ENCODE measurements around the gene STXBP5.

DNA sequence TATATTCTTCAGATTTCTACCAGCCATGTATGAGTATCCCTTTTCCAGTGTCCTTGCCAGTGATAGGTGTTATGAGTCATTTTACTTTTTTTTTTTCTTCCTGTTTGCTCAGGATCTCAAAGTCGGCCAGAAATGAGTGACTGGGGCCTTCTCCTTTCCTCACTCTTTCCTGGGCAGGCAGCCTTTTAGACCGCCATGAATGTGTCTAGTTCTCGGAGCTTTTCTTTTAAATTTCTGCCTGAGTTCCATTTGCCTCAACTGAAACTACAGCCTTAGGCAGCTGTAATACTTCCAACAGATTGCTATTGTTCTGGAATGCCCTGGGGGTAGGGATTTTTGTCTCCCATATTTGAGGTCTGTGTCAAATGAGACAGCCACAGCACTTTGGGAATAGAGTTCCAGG, 83.7 kb downstream of the STXBP5 start:
- TF ChIP-seq, protein P1, sequence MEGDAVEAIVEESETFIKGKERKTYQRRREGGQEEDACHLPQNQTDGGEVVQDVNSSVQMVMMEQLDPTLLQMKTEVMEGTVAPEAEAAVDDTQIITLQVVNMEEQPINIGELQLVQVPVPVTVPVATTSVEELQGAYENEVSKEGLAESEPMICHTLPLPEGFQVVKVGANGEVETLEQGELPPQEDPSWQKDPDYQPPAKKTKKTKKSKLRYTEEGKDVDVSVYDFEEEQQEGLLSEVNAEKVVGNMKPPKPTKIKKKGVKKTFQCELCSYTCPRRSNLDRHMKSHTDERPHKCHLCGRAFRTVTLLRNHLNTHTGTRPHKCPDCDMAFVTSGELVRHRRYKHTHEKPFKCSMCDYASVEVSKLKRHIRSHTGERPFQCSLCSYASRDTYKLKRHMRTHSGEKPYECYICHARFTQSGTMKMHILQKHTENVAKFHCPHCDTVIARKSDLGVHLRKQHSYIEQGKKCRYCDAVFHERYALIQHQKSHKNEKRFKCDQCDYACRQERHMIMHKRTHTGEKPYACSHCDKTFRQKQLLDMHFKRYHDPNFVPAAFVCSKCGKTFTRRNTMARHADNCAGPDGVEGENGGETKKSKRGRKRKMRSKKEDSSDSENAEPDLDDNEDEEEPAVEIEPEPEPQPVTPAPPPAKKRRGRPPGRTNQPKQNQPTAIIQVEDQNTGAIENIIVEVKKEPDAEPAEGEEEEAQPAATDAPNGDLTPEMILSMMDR (IDR thresholded peaks at IDR 0.05; ENCODE audit: low read depth, low read length, poor library complexity, severe bottlenecking), result no peak
- TF ChIP-seq EZH2phosphoT487 (IDR thresholded peaks at IDR 0.05; ENCODE audit: borderline replicate concordance, low read length), result no peak

Measured in DOHH2 (cell line).